ENCODE results near the gene AKAP13.
"Not testable (repeated sequence)": the region's sequence is repeated elsewhere in the genome, so short reads cannot be mapped to it uniquely, and the experiment has no call there.

GRCh38 chr15:85586196-85586595, 205.8 kb downstream of the AKAP13 start:
- TF ChIP-seq CTCF (IDR thresholded peaks at IDR 0.05; ENCODE audit: control extremely low read depth in 1 of 3, insufficient read depth in 1 of 3, low read depth in 1 of 3, low read length in 3 of 3); TEAD4 (IDR thresholded peaks at IDR 0.05; ENCODE audit: low read depth, low read length); SRF (IDR thresholded peaks at IDR 0.05; ENCODE audit: low read depth, low read length); POLR2A (IDR thresholded peaks at IDR 0.05; ENCODE audit: control extremely low read depth in 1 of 2, low read depth in 2 of 2, low read length in 2 of 2); SP1 (IDR thresholded peaks at IDR 0.05; ENCODE audit: low read depth, low read length); SAP30 (IDR thresholded peaks at IDR 0.05; ENCODE audit: insufficient read depth, insufficient replicate concordance, low read length); CBX5 (IDR thresholded peaks at IDR 0.05; ENCODE audit: low read depth, low read length); HDAC2 (IDR thresholded peaks at IDR 0.05; ENCODE audit: borderline replicate concordance in 1 of 2, low read depth in 2 of 2, low read length in 2 of 2); JUN (IDR thresholded peaks at IDR 0.05; ENCODE audit: low read depth, low read length); YY1 (IDR thresholded peaks at IDR 0.05; ENCODE audit: low read depth, low read length): not testable (repeated sequence)
- TF ChIP-seq, protein P1, sequence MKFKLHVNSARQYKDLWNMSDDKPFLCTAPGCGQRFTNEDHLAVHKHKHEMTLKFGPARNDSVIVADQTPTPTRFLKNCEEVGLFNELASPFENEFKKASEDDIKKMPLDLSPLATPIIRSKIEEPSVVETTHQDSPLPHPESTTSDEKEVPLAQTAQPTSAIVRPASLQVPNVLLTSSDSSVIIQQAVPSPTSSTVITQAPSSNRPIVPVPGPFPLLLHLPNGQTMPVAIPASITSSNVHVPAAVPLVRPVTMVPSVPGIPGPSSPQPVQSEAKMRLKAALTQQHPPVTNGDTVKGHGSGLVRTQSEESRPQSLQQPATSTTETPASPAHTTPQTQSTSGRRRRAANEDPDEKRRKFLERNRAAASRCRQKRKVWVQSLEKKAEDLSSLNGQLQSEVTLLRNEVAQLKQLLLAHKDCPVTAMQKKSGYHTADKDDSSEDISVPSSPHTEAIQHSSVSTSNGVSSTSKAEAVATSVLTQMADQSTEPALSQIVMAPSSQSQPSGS (IDR thresholded peaks at IDR 0.05; ENCODE audit: low read length), result not testable (repeated sequence)
- TF ChIP-seq, protein P2, sequence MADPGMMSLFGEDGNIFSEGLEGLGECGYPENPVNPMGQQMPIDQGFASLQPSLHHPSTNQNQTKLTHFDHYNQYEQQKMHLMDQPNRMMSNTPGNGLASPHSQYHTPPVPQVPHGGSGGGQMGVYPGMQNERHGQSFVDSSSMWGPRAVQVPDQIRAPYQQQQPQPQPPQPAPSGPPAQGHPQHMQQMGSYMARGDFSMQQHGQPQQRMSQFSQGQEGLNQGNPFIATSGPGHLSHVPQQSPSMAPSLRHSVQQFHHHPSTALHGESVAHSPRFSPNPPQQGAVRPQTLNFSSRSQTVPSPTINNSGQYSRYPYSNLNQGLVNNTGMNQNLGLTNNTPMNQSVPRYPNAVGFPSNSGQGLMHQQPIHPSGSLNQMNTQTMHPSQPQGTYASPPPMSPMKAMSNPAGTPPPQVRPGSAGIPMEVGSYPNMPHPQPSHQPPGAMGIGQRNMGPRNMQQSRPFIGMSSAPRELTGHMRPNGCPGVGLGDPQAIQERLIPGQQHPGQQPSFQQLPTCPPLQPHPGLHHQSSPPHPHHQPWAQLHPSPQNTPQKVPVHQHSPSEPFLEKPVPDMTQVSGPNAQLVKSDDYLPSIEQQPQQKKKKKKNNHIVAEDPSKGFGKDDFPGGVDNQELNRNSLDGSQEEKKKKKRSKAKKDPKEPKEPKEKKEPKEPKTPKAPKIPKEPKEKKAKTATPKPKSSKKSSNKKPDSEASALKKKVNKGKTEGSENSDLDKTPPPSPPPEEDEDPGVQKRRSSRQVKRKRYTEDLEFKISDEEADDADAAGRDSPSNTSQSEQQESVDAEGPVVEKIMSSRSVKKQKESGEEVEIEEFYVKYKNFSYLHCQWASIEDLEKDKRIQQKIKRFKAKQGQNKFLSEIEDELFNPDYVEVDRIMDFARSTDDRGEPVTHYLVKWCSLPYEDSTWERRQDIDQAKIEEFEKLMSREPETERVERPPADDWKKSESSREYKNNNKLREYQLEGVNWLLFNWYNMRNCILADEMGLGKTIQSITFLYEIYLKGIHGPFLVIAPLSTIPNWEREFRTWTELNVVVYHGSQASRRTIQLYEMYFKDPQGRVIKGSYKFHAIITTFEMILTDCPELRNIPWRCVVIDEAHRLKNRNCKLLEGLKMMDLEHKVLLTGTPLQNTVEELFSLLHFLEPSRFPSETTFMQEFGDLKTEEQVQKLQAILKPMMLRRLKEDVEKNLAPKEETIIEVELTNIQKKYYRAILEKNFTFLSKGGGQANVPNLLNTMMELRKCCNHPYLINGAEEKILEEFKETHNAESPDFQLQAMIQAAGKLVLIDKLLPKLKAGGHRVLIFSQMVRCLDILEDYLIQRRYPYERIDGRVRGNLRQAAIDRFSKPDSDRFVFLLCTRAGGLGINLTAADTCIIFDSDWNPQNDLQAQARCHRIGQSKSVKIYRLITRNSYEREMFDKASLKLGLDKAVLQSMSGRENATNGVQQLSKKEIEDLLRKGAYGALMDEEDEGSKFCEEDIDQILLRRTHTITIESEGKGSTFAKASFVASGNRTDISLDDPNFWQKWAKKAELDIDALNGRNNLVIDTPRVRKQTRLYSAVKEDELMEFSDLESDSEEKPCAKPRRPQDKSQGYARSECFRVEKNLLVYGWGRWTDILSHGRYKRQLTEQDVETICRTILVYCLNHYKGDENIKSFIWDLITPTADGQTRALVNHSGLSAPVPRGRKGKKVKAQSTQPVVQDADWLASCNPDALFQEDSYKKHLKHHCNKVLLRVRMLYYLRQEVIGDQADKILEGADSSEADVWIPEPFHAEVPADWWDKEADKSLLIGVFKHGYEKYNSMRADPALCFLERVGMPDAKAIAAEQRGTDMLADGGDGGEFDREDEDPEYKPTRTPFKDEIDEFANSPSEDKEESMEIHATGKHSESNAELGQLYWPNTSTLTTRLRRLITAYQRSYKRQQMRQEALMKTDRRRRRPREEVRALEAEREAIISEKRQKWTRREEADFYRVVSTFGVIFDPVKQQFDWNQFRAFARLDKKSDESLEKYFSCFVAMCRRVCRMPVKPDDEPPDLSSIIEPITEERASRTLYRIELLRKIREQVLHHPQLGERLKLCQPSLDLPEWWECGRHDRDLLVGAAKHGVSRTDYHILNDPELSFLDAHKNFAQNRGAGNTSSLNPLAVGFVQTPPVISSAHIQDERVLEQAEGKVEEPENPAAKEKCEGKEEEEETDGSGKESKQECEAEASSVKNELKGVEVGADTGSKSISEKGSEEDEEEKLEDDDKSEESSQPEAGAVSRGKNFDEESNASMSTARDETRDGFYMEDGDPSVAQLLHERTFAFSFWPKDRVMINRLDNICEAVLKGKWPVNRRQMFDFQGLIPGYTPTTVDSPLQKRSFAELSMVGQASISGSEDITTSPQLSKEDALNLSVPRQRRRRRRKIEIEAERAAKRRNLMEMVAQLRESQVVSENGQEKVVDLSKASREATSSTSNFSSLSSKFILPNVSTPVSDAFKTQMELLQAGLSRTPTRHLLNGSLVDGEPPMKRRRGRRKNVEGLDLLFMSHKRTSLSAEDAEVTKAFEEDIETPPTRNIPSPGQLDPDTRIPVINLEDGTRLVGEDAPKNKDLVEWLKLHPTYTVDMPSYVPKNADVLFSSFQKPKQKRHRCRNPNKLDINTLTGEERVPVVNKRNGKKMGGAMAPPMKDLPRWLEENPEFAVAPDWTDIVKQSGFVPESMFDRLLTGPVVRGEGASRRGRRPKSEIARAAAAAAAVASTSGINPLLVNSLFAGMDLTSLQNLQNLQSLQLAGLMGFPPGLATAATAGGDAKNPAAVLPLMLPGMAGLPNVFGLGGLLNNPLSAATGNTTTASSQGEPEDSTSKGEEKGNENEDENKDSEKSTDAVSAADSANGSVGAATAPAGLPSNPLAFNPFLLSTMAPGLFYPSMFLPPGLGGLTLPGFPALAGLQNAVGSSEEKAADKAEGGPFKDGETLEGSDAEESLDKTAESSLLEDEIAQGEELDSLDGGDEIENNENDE (IDR thresholded peaks at IDR 0.05; ENCODE audit: insufficient replicate concordance, low read length), result not testable (repeated sequence)

Measured in H1 (cell line).